ENCODE data around the gene TET3.

DNA sequence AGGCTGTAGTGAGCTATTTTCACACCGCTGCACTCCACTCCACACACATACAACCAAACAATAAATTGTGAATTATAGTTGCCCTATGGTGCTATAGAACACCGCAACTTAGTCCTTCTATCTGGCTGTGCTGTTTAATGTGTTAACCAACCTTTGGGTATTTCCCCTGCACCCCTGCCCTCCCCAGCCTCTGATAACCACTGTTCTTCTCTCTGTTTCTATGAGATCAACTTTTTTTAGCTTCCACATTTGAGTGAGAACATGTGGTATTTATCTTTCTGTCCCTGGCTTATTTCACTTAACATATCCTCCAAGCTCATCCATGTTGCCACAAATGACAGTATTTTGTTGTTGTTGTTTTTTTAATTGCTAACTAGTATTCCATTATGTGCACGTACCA lies 32.5 kb downstream of the TET3 start:
- no peak for TF ChIP-seq PBX3 (IDR thresholded peaks at IDR 0.05)
- TF ChIP-seq CTCF (IDR thresholded peaks at IDR 0.05), result no peak
- TF ChIP-seq, protein P1, sequence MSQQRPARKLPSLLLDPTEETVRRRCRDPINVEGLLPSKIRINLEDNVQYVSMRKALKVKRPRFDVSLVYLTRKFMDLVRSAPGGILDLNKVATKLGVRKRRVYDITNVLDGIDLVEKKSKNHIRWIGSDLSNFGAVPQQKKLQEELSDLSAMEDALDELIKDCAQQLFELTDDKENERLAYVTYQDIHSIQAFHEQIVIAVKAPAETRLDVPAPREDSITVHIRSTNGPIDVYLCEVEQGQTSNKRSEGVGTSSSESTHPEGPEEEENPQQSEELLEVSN (IDR thresholded peaks at IDR 0.05; ENCODE audit: borderline replicate concordance, low read depth), result no peak
- TF ChIP-seq, protein P2, sequence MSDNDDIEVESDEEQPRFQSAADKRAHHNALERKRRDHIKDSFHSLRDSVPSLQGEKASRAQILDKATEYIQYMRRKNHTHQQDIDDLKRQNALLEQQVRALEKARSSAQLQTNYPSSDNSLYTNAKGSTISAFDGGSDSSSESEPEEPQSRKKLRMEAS (IDR thresholded peaks at IDR 0.05), result no peak
- no peak for TF ChIP-seq CEBPB (IDR thresholded peaks at IDR 0.05)
- no peak for TF ChIP-seq JUN (IDR thresholded peaks at IDR 0.05)
